ENCODE results near the gene CDKN1B. TPM values are rescaled to one million over a fixed set of nuclear protein-coding genes. Genes with fewer than 3 reads are reported as not detected.

CDKN1B gene
- total RNA-seq, 1 donor from 2014 or later: 25.5 TPM

GRCh38 chr12:12748044-12748443 lies 30.9 kb downstream of the CDKN1B start:
- no peak for DNase-seq (ENCODE audit: low spot score)
- ATAC-seq: no peak

- peak; percentile 55 for ATAC-seq
These were observed 32.3 kb downstream of the CDKN1B start for GRCh38 chr12:12749433-12749832.

GRCh38 chr12:12755923-12756322 lies 38.8 kb downstream of the CDKN1B start:
- no peak for DNase-seq (ENCODE audit: low spot score)
- no peak for ATAC-seq

More at GRCh38 chr12:12749433-12749832, 32.3 kb downstream of the CDKN1B start:
- no peak for DNase-seq (ENCODE audit: low spot score)

GRCh38 chr12:12757121-12757520 lies 40.0 kb downstream of the CDKN1B start:
- DNase-seq (ENCODE audit: low spot score): no peak
- no peak for ATAC-seq

- ATAC-seq: no peak
- DNase-seq (ENCODE audit: low spot score): no peak
These were observed 42.2 kb downstream of the CDKN1B start for GRCh38 chr12:12759234-12759915.

- ATAC-seq (no peak), DNase-seq (ENCODE audit: low spot score) (no peak)
These were observed 47.7 kb downstream of the CDKN1B start for GRCh38 chr12:12764824-12765223.

- DNase-seq (ENCODE audit: low spot score): no peak
- no peak for ATAC-seq
These were observed 53.1 kb downstream of the CDKN1B start for GRCh38 chr12:12770262-12770661.

Other genes starting within 250 kb of the CDKN1B start
- 46.2 TPM for gene DUSP16, start 154.5 kb upstream of the CDKN1B start, total RNA-seq
- gene CREBL2, start 105.5 kb upstream of the CDKN1B start, total RNA-seq: 23.3 TPM
- gene GPR19, start 21.2 kb upstream of the CDKN1B start, total RNA-seq: 0.18 TPM
- gene APOLD1, start 68.3 kb downstream of the CDKN1B start, total RNA-seq: 1.5 TPM
- gene DDX47, start 96.0 kb downstream of the CDKN1B start, total RNA-seq: 22.7 TPM
- gene GPRC5A, start 174.2 kb downstream of the CDKN1B start, total RNA-seq: 0.73 TPM
- gene GPRC5D, start 234.8 kb downstream of the CDKN1B start, total RNA-seq: not detected

All from left lobe of liver (tissue), 2 donors.